HG03521 (cell line): ENCODE measurements around the gene ATF6.

Experiments
- ATAC-seq: cut with Tn5 transposase; IDR thresholded peaks from one replicate; pipeline ENCODE4 v1.9.1; 2021; ENCODE audit warnings: mild to moderate bottlenecking, moderate library complexity; ENCODE audit not compliant: unreplicated experiment

Gene ATF6

GRCh38 chr1:161988413-161988812 is 222.3 kb downstream of the ATF6 start:
- ATAC-seq, result no peak

- no peak for ATAC-seq
Measured at GRCh38 chr1:161989108-161989507, 223.0 kb downstream of the ATF6 start.

GRCh38 chr1:161989786-161990185 is 223.7 kb downstream of the ATF6 start:
- ATAC-seq, result no peak

GRCh38 chr1:161993576-161993975 is 227.5 kb downstream of the ATF6 start:
- ATAC-seq, result no peak

- ATAC-seq, result no peak
Measured at GRCh38 chr1:161994175-161994668, 228.1 kb downstream of the ATF6 start.

- ATAC-seq, result no peak
Measured at GRCh38 chr1:161997152-161997551, 231.0 kb downstream of the ATF6 start.

- no peak for ATAC-seq
Measured at GRCh38 chr1:161998811-161999210, 232.7 kb downstream of the ATF6 start.

- ATAC-seq, result no peak
Measured at GRCh38 chr1:161999301-162000052, 233.4 kb downstream of the ATF6 start.

GRCh38 chr1:162000053-162000420 is 233.9 kb downstream of the ATF6 start:
- ATAC-seq, result no peak

GRCh38 chr1:162003061-162003829 is 237.1 kb downstream of the ATF6 start:
- no peak for ATAC-seq

GRCh38 chr1:162003830-162004215 is 237.7 kb downstream of the ATF6 start:
- ATAC-seq, result no peak

- ATAC-seq, result no peak
Measured at GRCh38 chr1:162004441-162004950, 238.4 kb downstream of the ATF6 start.

- no peak for ATAC-seq
Measured at GRCh38 chr1:162006081-162006480, 240.0 kb downstream of the ATF6 start.

GRCh38 chr1:162007466-162007865 is 241.3 kb downstream of the ATF6 start:
- ATAC-seq, result no peak

- ATAC-seq, result no peak
Measured at GRCh38 chr1:162008799-162009198, 242.7 kb downstream of the ATF6 start.

GRCh38 chr1:162009501-162010174 is 243.5 kb downstream of the ATF6 start:
- ATAC-seq, result no peak

GRCh38 chr1:162010175-162010506 is 244.0 kb downstream of the ATF6 start:
- ATAC-seq, result no peak

GRCh38 chr1:162011337-162012012 is 245.4 kb downstream of the ATF6 start:
- ATAC-seq, result no peak

- ATAC-seq, result no peak
Measured at GRCh38 chr1:162013289-162013688, 247.2 kb downstream of the ATF6 start.
